SH-SY5Y (cell line): ENCODE results near the gene PLTP.

ENCODE experiments used
- GATA2 ChIP-seq: IDR thresholded peaks from 2 replicates; pipeline ENCODE4 v1.6.1; 2011; ENCODE audit warnings: mild to moderate bottlenecking, low read depth, low read length
- GATA3 ChIP-seq: IDR thresholded peaks from 2 replicates; pipeline ENCODE4 v1.6.1; 2011; ENCODE audit warnings: low read depth, mild to moderate bottlenecking, low read length, moderate library complexity

- TF ChIP-seq GATA2 (no peak), GATA3 (no peak)
These were observed 44.2 kb downstream of the PLTP start for GRCh38 chr20:45867819-45868176.
